CD4-positive, alpha-beta T cell (primary cell): ENCODE measurements around the gene DCDC2C. TPM values are rescaled to one million over a fixed set of nuclear protein-coding genes. Genes with fewer than 3 reads are reported as not detected.

ENCODE experiments used
- ATAC-seq: fragments of 200-7000 bp; cut with Tn5 transposase; one replicate; pipeline ENCODE4 v1.10.0; 2022; ENCODE audit warnings: mild to moderate bottlenecking; ENCODE audit not compliant: poor library complexity
- CTCF ChIA-PET: fragments of 350-600 bp; sonication (Branson Sonifier 250); formaldehyde crosslinking; loops from one replicate; lab custom pipeline; 2021; ENCODE audit warnings: antibody characterized with exemption, inconsistent platforms; lab: Charles Lee
- POLR2A ChIA-PET: fragments of 350-600 bp; sonication (Branson Sonifier 250); formaldehyde crosslinking; loops from one replicate; lab custom pipeline; 2021; ENCODE audit warnings: antibody characterized with exemption, inconsistent platforms; lab: Charles Lee
- DNase-seq, 14 experiments: peaks; one replicate each; pipeline ENCODE4 v3.0.0-alpha.2; 2013 to 2020; ENCODE audit warnings: mixed read lengths in 2 of 14
- H3K27ac ChIP-seq, 2 donors: one replicate each; pipeline versions ENCODE4 v1.5.1 to v1.7.0; 2013; ENCODE audit warnings: low read length in 2 of 2, low read depth in 1 of 2, mild to moderate bottlenecking in 1 of 2
- H3K27me3 ChIP-seq, 2 experiments: 1 replicate in 1 of 2; 2 replicates in 1 of 2; pipeline versions ENCODE4 v1.6.1 to v1.7.0; 2013; ENCODE audit warnings: low read length in 2 of 2, control low read depth in 1 of 2, mild to moderate bottlenecking in 1 of 2, moderate library complexity in 1 of 2; ENCODE audit not compliant: insufficient read depth in 2 of 2, control insufficient read depth in 1 of 2
- H3K36me3 ChIP-seq: one replicate; pipeline ENCODE4 v1.6.1; 2013; ENCODE audit warnings: low read length, control low read depth; ENCODE audit not compliant: insufficient read depth
- H3K4me1 ChIP-seq: one replicate; pipeline ENCODE4 v1.6.1; 2013; ENCODE audit warnings: low read length, control low read depth; ENCODE audit not compliant: insufficient read depth
- H3K4me3 ChIP-seq: one replicate; pipeline ENCODE4 v1.5.1; 2013; ENCODE audit warnings: mild to moderate bottlenecking, low read length, moderate library complexity
- H3K9me3 ChIP-seq, 2 experiments: 1 replicate in 1 of 2; 2 replicates in 1 of 2; pipeline versions ENCODE4 v1.6.1 to v1.7.0; 2013; ENCODE audit warnings: low read length in 2 of 2, mild to moderate bottlenecking in 2 of 2, control low read depth in 1 of 2, moderate library complexity in 1 of 2; ENCODE audit not compliant: control insufficient read depth in 1 of 2, insufficient read depth in 1 of 2
- H3K27ac Mint-ChIP-seq: one replicate; pipeline ENCODE4 v1.8.0; 2020; ENCODE audit warnings: mixed read lengths
- H3K27me3 Mint-ChIP-seq: one replicate; pipeline ENCODE4 v1.8.0; 2021; ENCODE audit warnings: mixed read lengths
- H3K36me3 Mint-ChIP-seq: one replicate; pipeline ENCODE4 v1.8.0; 2021; ENCODE audit warnings: low read depth, mixed read lengths
- H3K4me1 Mint-ChIP-seq: one replicate; pipeline ENCODE4 v1.8.0; 2021; ENCODE audit warnings: low read depth, mixed read lengths
- H3K4me3 Mint-ChIP-seq: one replicate; pipeline ENCODE4 v1.8.0; 2020; ENCODE audit warnings: mild to moderate bottlenecking, mixed read lengths
- H3K9me3 Mint-ChIP-seq: one replicate; pipeline ENCODE4 v1.8.0; 2020; ENCODE audit warnings: mixed read lengths
- intact Hi-C, 2 experiments: fragments of 100-400 bp; cut with DNase I in 1 of 2; cut with micrococcal nuclease in 1 of 2; formaldehyde crosslinking; loops; one replicate each; pipeline versions ENCODE4 v1.15.1 to v1.9.0; 2023 to 2025; cut with DNase I, micrococcal nuclease
- total RNA-seq, 174 experiments: library from RNA in 2 of 174; stranded (reverse) in 2 of 174; gene quantifications; one replicate each; pipeline ENCODE4 v1.2.3 and lab custom pipeline; 2021 to 2026
- TF ChIP-seq, protein P1 (sequence below): fragments of 200-600 bp; IDR thresholded peaks from one replicate; pipeline ENCODE4 v1.8.0; 2022; ENCODE audit warnings: antibody characterized with exemption, mild to moderate bottlenecking

DCDC2C gene
- total RNA-seq, 2 experiments from 2014 or later = not detected

GRCh38 chr2:3739313-3739712, 35.9 kb downstream of the DCDC2C start:
- Mint-ChIP-seq H3K36me3 (no peaks in the 10 kb centered on the region), H3K9me3 (no peaks in the 10 kb centered on the region), H3K27ac (no peak overlapping the region), H3K4me3 (no peak overlapping the region), H3K4me1 (no peaks in the 10 kb centered on the region), H3K27me3 (peaks cover 34% of the 10 kb centered on the region)
- H3K36me3 ChIP-seq = no peaks in the 10 kb centered on the region
- H3K9me3 ChIP-seq = peaks cover 0 to 9% of the 10 kb centered on the region in 2 experiments
- no peak overlapping the region for H3K4me3 ChIP-seq
- H3K4me1 ChIP-seq = no peaks in the 10 kb centered on the region
- ATAC-seq (no peak), DNase-seq (no peak)
- intact Hi-C loops = no loop called here
- CTCF ChIA-PET = no interaction called here
- no peak overlapping the region for H3K27ac ChIP-seq
- POLR2A ChIA-PET = no interaction called here
- TF ChIP-seq, protein P1, sequence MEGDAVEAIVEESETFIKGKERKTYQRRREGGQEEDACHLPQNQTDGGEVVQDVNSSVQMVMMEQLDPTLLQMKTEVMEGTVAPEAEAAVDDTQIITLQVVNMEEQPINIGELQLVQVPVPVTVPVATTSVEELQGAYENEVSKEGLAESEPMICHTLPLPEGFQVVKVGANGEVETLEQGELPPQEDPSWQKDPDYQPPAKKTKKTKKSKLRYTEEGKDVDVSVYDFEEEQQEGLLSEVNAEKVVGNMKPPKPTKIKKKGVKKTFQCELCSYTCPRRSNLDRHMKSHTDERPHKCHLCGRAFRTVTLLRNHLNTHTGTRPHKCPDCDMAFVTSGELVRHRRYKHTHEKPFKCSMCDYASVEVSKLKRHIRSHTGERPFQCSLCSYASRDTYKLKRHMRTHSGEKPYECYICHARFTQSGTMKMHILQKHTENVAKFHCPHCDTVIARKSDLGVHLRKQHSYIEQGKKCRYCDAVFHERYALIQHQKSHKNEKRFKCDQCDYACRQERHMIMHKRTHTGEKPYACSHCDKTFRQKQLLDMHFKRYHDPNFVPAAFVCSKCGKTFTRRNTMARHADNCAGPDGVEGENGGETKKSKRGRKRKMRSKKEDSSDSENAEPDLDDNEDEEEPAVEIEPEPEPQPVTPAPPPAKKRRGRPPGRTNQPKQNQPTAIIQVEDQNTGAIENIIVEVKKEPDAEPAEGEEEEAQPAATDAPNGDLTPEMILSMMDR = no peak
- H3K27me3 ChIP-seq = peaks cover 0 to 6% of the 10 kb centered on the region in 2 experiments

GRCh38 chr2:3741396-3741795, 38.0 kb downstream of the DCDC2C start:
- H3K36me3 Mint-ChIP-seq = no peaks in the 10 kb centered on the region
- H3K9me3 Mint-ChIP-seq = no peaks in the 10 kb centered on the region
- peaks cover 35% of the 10 kb centered on the region for H3K27me3 Mint-ChIP-seq
- no peaks in the 10 kb centered on the region for H3K4me1 Mint-ChIP-seq
- no peak for ATAC-seq
- H3K27ac Mint-ChIP-seq = no peak overlapping the region
- TF ChIP-seq, protein P1 = no peak
- ChIA-PET CTCF (no interaction called here), POLR2A (no interaction called here)
- no peak overlapping the region for H3K27ac ChIP-seq
- intact Hi-C loops = no loop called here
- H3K4me3 Mint-ChIP-seq = no peak overlapping the region
- H3K9me3 ChIP-seq = peaks cover 0 to 13% of the 10 kb centered on the region in 2 experiments
- H3K27me3 ChIP-seq = peaks cover 0 to 4% of the 10 kb centered on the region in 2 experiments
- no peak overlapping the region for H3K4me3 ChIP-seq
- H3K4me1 ChIP-seq = no peaks in the 10 kb centered on the region
- DNase-seq = no peak
- no peaks in the 10 kb centered on the region for H3K36me3 ChIP-seq

GRCh38 chr2:3741867-3742602, 38.7 kb downstream of the DCDC2C start:
- Mint-ChIP-seq H3K27ac (no peak overlapping the region), H3K9me3 (no peaks in the 10 kb centered on the region), H3K36me3 (no peaks in the 10 kb centered on the region), H3K4me3 (no peak overlapping the region), H3K27me3 (peaks cover 35% of the 10 kb centered on the region), H3K4me1 (no peaks in the 10 kb centered on the region)
- TF ChIP-seq, protein P1 = no peak
- CTCF ChIA-PET = no interaction called here
- H3K36me3 ChIP-seq = no peaks in the 10 kb centered on the region
- no peak overlapping the region for H3K4me3 ChIP-seq
- H3K27ac ChIP-seq = no peak overlapping the region
- H3K9me3 ChIP-seq = peaks cover 0 to 13% of the 10 kb centered on the region in 2 experiments
- POLR2A ChIA-PET = no interaction called here
- DNase-seq (no peak), ATAC-seq (no peak)
- no peaks in the 10 kb centered on the region for H3K4me1 ChIP-seq
- H3K27me3 ChIP-seq = peaks cover 0 to 4% of the 10 kb centered on the region in 2 experiments
- intact Hi-C loops = no loop called here
